DND-41 (cell line): Measurements from ENCODE around the gene GSTM1.

Experiments
- ATAC-seq: fragments of 200-7000 bp; cut with Tn5 transposase; 3 replicates; pipeline ENCODE4 v1.9.1; 2021; ENCODE audit warnings: low read depth; ENCODE audit not compliant: insufficient read depth
- DNase-seq: peaks from one replicate; pipeline ENCODE4 v3.0.0-alpha.2; 2020
- H2AFZ ChIP-seq: 2 replicates; pipeline ENCODE4 v1.6.0; 2012; ENCODE audit warnings: low read depth, low read length
- H3K27ac ChIP-seq: 2 replicates; pipeline ENCODE4 v1.5.1; 2012; ENCODE audit warnings: low read length, inconsistent platforms
- H3K27me3 ChIP-seq: fragments of 200-600 bp; sonication (generic); 2 replicates; pipeline ENCODE4 v1.6.0; 2012; ENCODE audit warnings: low read length, mild to moderate bottlenecking, inconsistent platforms; ENCODE audit not compliant: insufficient read depth, poor library complexity
- H3K36me3 ChIP-seq: 2 replicates; pipeline ENCODE4 v1.5.1; 2012; ENCODE audit warnings: low read length, inconsistent platforms; ENCODE audit not compliant: insufficient read depth
- H3K4me1 ChIP-seq: 2 replicates; pipeline ENCODE4 v1.5.1; 2012; ENCODE audit warnings: mild to moderate bottlenecking, low read length; ENCODE audit not compliant: insufficient read depth
- H3K4me2 ChIP-seq: 2 replicates; pipeline ENCODE4 v1.6.0; 2012; ENCODE audit warnings: mild to moderate bottlenecking, moderate library complexity, low read length, inconsistent platforms; ENCODE audit not compliant: insufficient read depth
- H3K4me3 ChIP-seq, 2 experiments: fragments of 200-600 bp in 1 of 2; shearing (Covaris generic) in 1 of 2; 2 replicates each; pipeline ENCODE4 v1.5.1; 2012 to 2016; ENCODE audit warnings: inconsistent platforms in 2 of 2, low read length in 2 of 2, mild to moderate bottlenecking in 2 of 2, low read depth in 1 of 2, moderate library complexity in 1 of 2
- H3K79me2 ChIP-seq: 2 replicates; pipeline ENCODE4 v1.6.0; 2012; ENCODE audit warnings: low read length, inconsistent platforms; ENCODE audit not compliant: insufficient read depth
- H3K9ac ChIP-seq: 2 replicates; pipeline ENCODE4 v1.6.0; 2012; ENCODE audit warnings: low read depth, mild to moderate bottlenecking, inconsistent platforms, low read length, moderate library complexity
- H3K9me3 ChIP-seq: 2 replicates; pipeline ENCODE4 v1.5.1; 2012; ENCODE audit warnings: low read length, moderate library complexity, mild to moderate bottlenecking, inconsistent platforms; ENCODE audit not compliant: insufficient read depth, severe bottlenecking
- H4K20me1 ChIP-seq: 2 replicates; pipeline ENCODE4 v1.6.0; 2012; ENCODE audit warnings: low read length; ENCODE audit not compliant: insufficient read depth
- CTCF ChIP-seq: IDR thresholded peaks from 2 replicates; pipeline ENCODE4 v1.5.1; 2012; ENCODE audit warnings: borderline replicate concordance, low read length, moderate library complexity, mild to moderate bottlenecking; ENCODE audit not compliant: poor library complexity, severe bottlenecking; ENCODE audit errors: extremely low read depth
- EZH2 ChIP-seq: IDR thresholded peaks from 3 replicates; pipeline ENCODE4 v1.6.1; 2012; ENCODE audit warnings: borderline replicate concordance, low read depth, mild to moderate bottlenecking, moderate library complexity, low read length, inconsistent platforms; ENCODE audit not compliant: severe bottlenecking

The GSTM1 gene

GRCh38 chr1:109640285-109640865 is 47.2 kb upstream of the GSTM1 start:
- Histone ChIP-seq H3K36me3 (no peaks in the 10 kb centered on the region), H3K9me3 (no peaks in the 10 kb centered on the region), H2AFZ (peak overlapping the region; percentile 59), H3K27me3 (no peaks in the 10 kb centered on the region), H4K20me1 (no peaks in the 10 kb centered on the region), H3K79me2 (no peaks in the 10 kb centered on the region), H3K4me3 (no peak overlapping the region), H3K27ac (no peak overlapping the region), H3K9ac (no peak overlapping the region), H3K4me1 (peaks cover 2% of the 10 kb centered on the region), H3K4me2 (no peak overlapping the region)
- peak; percentile 91 for ATAC-seq
- peak; percentile 88 for DNase-seq
- TF ChIP-seq EZH2 = no peak
- peak; percentile 98 for TF ChIP-seq CTCF

- DNase-seq (no peak), ATAC-seq (no peak)
- Histone ChIP-seq H3K4me1 (peaks cover 2% of the 10 kb centered on the region), H4K20me1 (no peaks in the 10 kb centered on the region), H3K9me3 (no peaks in the 10 kb centered on the region), H2AFZ (no peak overlapping the region), H3K27ac (no peak overlapping the region), H3K4me2 (no peak overlapping the region), H3K9ac (no peak overlapping the region), H3K4me3 (no peak overlapping the region), H3K79me2 (no peaks in the 10 kb centered on the region), H3K27me3 (no peaks in the 10 kb centered on the region), H3K36me3 (no peaks in the 10 kb centered on the region)
- TF ChIP-seq EZH2 = no peak
- TF ChIP-seq CTCF = no peak
These were observed 46.4 kb upstream of the GSTM1 start for GRCh38 chr1:109641078-109641740.

- no peak overlapping the region for H3K4me3 ChIP-seq
- peaks cover 2% of the 10 kb centered on the region for H3K4me1 ChIP-seq
- no peak for ATAC-seq
- no peaks in the 10 kb centered on the region for H3K79me2 ChIP-seq
- no peak overlapping the region for H2AFZ ChIP-seq
- no peak overlapping the region for H3K9ac ChIP-seq
- H3K9me3 ChIP-seq = no peaks in the 10 kb centered on the region
- no peak for TF ChIP-seq EZH2
- no peak for TF ChIP-seq CTCF
- no peak for DNase-seq
- no peaks in the 10 kb centered on the region for H4K20me1 ChIP-seq
- H3K36me3 ChIP-seq = no peaks in the 10 kb centered on the region
- no peaks in the 10 kb centered on the region for H3K27me3 ChIP-seq
- no peak overlapping the region for H3K4me2 ChIP-seq
- no peak overlapping the region for H3K27ac ChIP-seq
These were observed 45.8 kb upstream of the GSTM1 start for GRCh38 chr1:109641861-109642260.
